ENCODE measurements around the gene RUBCN.
A peak's percentile ranks its signal among the peaks of the same experiment; 100 is the strongest.
"Not testable (repeated sequence)": the region's sequence is repeated elsewhere in the genome, so short reads cannot be mapped to it uniquely, and the experiment has no call there.

GRCh38 chr3:197631989-197632388 lies 104.7 kb downstream of the RUBCN start:
- not testable (repeated sequence) for TF ChIP-seq POLR2A (IDR thresholded peaks at IDR 0.05; ENCODE audit: low read depth, low read length); RAD51 (IDR thresholded peaks at IDR 0.05); ATF2 (IDR thresholded peaks at IDR 0.05; ENCODE audit: low read length); MTA3 (IDR thresholded peaks at IDR 0.05; ENCODE audit: borderline replicate concordance, low read length); EZH2 (IDR thresholded peaks at IDR 0.05; ENCODE audit: borderline replicate concordance, control insufficient read depth, low read depth, low read length); YY1 (IDR thresholded peaks at IDR 0.05; ENCODE audit: low read depth, low read length); RAD21 (IDR thresholded peaks at IDR 0.05; ENCODE audit: insufficient read depth, low read depth, low read length); SMAD1 (IDR thresholded peaks at IDR 0.05; ENCODE audit: low read depth, partially characterized antibody)
- peak; percentile 5 to 27 (median 12); a peak in 2 of 6 replicates for TF ChIP-seq CTCF (IDR thresholded peaks at IDR 0.05 in 2 of 3, conservative IDR thresholded peaks at IDR 0.05 in 1 of 3; ENCODE audit: control insufficient read depth in 2 of 3, extremely low read depth in 1 of 3, insufficient read depth in 1 of 3, low read depth in 3 of 3, low read length in 3 of 3)
- TF ChIP-seq, protein P1, sequence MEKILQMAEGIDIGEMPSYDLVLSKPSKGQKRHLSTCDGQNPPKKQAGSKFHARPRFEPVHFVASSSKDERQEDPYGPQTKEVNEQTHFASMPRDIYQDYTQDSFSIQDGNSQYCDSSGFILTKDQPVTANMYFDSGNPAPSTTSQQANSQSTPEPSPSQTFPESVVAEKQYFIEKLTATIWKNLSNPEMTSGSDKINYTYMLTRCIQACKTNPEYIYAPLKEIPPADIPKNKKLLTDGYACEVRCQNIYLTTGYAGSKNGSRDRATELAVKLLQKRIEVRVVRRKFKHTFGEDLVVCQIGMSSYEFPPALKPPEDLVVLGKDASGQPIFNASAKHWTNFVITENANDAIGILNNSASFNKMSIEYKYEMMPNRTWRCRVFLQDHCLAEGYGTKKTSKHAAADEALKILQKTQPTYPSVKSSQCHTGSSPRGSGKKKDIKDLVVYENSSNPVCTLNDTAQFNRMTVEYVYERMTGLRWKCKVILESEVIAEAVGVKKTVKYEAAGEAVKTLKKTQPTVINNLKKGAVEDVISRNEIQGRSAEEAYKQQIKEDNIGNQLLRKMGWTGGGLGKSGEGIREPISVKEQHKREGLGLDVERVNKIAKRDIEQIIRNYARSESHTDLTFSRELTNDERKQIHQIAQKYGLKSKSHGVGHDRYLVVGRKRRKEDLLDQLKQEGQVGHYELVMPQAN (conservative IDR thresholded peaks at IDR 0.05) = not testable (repeated sequence)

Measured in GM12878 (cell line).